K562 (cell line): ENCODE data around the gene ROMO1. TPM values are rescaled to one million over a fixed set of nuclear protein-coding genes. Genes with fewer than 3 reads are reported as not detected.
A peak's percentile ranks its signal among the peaks of the same experiment; 100 is the strongest.

ENCODE experiments used
- FOSL1 ChIP-seq: fragments of 200-800 bp; sonication (Bioruptor generic); conservative IDR thresholded peaks from 2 replicates; pipeline ENCODE4 v1.6.1; 2016; ENCODE audit warnings: missing genetic modification characterization, missing compliant biosample characterization
- FOXP1 ChIP-seq: sonication (generic); formaldehyde crosslinking; IDR thresholded peaks from 2 replicates; pipeline ENCODE4 v1.8.0; 2022; ENCODE audit warnings: mild to moderate bottlenecking, missing genetic modification reagents
- HDAC3 ChIP-seq: fragments of 450-650 bp; IDR thresholded peaks from 2 replicates; pipeline ENCODE4 v1.6.1; 2018; ENCODE audit warnings: borderline replicate concordance, mild to moderate bottlenecking, moderate library complexity; ENCODE audit not compliant: partially characterized antibody
- MAX ChIP-seq: sonication (generic); formaldehyde crosslinking; IDR thresholded peaks from 2 replicates; pipeline ENCODE4 v1.9.0; 2022; ENCODE audit warnings: mild to moderate bottlenecking, missing genetic modification reagents
- NKRF ChIP-seq: fragments of 450-650 bp; IDR thresholded peaks from 2 replicates; pipeline ENCODE4 v1.6.1; 2016; ENCODE audit warnings: borderline replicate concordance
- PKNOX1 ChIP-seq: fragments of 450-650 bp; IDR thresholded peaks from 2 replicates; pipeline ENCODE4 v1.6.1; 2016
- POLR2A ChIP-seq: fragments of 450-650 bp; conservative IDR thresholded peaks from 2 replicates; pipeline ENCODE4 v1.6.1; 2016
- POLR2B ChIP-seq: fragments of 450-650 bp; IDR thresholded peaks from 2 replicates; pipeline ENCODE4 v1.6.1; 2018; ENCODE audit warnings: low read depth; ENCODE audit not compliant: partially characterized antibody
- SREBF2 ChIP-seq: sonication (generic); formaldehyde crosslinking; IDR thresholded peaks from 2 replicates; pipeline ENCODE4 v1.4.0; 2020; ENCODE audit warnings: mild to moderate bottlenecking, missing genetic modification reagents
- ZNF561 ChIP-seq: fragments of 450-650 bp; formaldehyde crosslinking; conservative IDR thresholded peaks from 2 replicates; pipeline ENCODE4 v1.4.0; 2020; ENCODE audit warnings: mild to moderate bottlenecking, moderate library complexity
- polyA plus RNA-seq, 8 experiments: library from polyadenylated mRNA; depleted of rRNA in 4 of 8; stranded (reverse) in 5 of 8; unstranded in 3 of 8; fragments of >200 nt; fragmentation: Nextera tagmentation in 2 of 8; fragmentation: Illumina TruSeq in 1 of 8; extraction: Ambion mirVana in 2 of 8; extraction: Trizol in 1 of 8; gene quantifications; 2 replicates each; pipeline versions ENCODE4 v1.2.1 to v1.2.3, GENCODE V29; 2011 to 2014; ENCODE audit warnings: inconsistent platforms in 1 of 8, missing spikeins in 1 of 8
- total RNA-seq, 7 experiments: library from RNA; depleted of rRNA in 6 of 7; stranded (reverse); fragments of >200 nt in 6 of 7; fragmentation: Illumina TruSeq in 2 of 7; extraction: Trizol in 2 of 7; gene quantifications; 2 replicates each; pipeline versions ENCODE4 v1.2.1 to v1.2.3, GENCODE V29; 2011 to 2021; ENCODE audit warnings: low replicate concordance in 1 of 7
- TF ChIP-seq, protein P1 (sequence below): fragments of 250-450 bp; sonication (Bioruptor Pico); IDR thresholded peaks from 2 replicates; pipeline ENCODE4 v1.8.0; 2022; ENCODE audit warnings: inconsistent platforms, mild to moderate bottlenecking, moderate library complexity, borderline replicate concordance
- TF ChIP-seq, protein P2 (sequence below), 2 experiments: fragments of 450-650 bp in 1 of 2; sonication (generic) in 1 of 2; formaldehyde crosslinking in 1 of 2; IDR thresholded peaks; 2 replicates each; pipeline versions ENCODE4 v1.7.1 to v1.9.0; 2016 to 2022; ENCODE audit warnings: inconsistent platforms in 1 of 2, mild to moderate bottlenecking in 1 of 2, missing genetic modification reagents in 1 of 2

Gene ROMO1
- total and polyA plus RNA-seq, 9 of the 15 experiments (the other 6 are each of a cell fraction or from before 2014, with no cell fraction given): 31.8 to 741 (median 226) TPM

DNA sequence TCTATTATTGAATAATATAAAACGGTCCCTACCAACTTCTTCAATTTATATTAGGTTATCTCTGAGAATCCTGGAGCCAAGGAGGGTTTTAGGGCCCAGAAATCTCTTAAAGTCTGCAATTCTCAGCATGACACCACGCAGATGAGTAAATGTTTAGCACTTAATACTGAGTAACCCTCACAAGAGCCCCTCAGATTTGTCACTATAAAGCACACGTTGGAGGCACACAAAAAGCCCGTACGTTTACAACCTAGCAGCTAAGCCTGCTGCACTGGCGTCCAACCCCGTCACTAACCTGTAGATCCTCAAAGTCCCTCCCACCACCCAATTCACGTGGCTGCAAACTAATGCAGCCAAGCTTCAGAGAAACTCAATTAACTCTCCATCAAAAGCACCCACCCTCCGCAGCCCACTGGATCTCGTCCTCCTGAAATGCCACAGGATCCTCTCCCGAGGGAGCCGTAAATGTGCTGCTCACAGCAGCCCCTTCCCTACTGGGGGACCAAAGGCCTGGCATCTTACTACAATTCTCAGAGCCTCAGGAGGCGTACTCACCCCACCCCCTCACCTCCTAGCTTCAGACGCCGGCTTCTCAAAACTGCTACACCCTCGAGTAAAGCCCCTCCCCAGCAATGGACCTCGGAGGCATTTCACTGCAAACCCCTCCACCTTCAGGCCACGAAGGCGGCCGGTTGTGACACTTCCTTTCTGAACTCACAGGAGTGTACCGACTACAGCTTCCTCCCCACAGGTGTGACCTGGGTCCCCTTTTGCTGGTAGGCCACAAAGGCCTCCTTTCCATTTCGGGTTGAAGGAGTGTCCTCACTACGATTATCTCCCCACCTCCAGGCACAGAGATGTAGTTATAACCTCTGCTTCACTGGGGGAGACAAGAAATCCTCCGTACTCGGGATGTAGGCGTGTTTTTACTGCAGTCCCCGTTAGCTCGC is 35.4 kb upstream of the ROMO1 start (continued):
- peak; percentile 71 for TF ChIP-seq NKRF
- no peak for TF ChIP-seq HDAC3
- TF ChIP-seq FOXP1: no peak
- peak; percentile 29 for TF ChIP-seq POLR2B
- TF ChIP-seq FOSL1 (tag): no peak
- peak; percentile 41; the same call in 1 of the 2 replicates for TF ChIP-seq PKNOX1
- TF ChIP-seq POLR2A: 0 out of 2 replicates have a peak, but pooled peaks have one; percentile 10
- TF ChIP-seq, protein P1, sequence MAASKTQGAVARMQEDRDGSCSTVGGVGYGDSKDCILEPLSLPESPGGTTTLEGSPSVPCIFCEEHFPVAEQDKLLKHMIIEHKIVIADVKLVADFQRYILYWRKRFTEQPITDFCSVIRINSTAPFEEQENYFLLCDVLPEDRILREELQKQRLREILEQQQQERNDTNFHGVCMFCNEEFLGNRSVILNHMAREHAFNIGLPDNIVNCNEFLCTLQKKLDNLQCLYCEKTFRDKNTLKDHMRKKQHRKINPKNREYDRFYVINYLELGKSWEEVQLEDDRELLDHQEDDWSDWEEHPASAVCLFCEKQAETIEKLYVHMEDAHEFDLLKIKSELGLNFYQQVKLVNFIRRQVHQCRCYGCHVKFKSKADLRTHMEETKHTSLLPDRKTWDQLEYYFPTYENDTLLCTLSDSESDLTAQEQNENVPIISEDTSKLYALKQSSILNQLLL (CRISPR knock-in tag): no peak
- no peak for TF ChIP-seq SREBF2
- TF ChIP-seq ZNF561: no peak
- TF ChIP-seq, protein P2, sequence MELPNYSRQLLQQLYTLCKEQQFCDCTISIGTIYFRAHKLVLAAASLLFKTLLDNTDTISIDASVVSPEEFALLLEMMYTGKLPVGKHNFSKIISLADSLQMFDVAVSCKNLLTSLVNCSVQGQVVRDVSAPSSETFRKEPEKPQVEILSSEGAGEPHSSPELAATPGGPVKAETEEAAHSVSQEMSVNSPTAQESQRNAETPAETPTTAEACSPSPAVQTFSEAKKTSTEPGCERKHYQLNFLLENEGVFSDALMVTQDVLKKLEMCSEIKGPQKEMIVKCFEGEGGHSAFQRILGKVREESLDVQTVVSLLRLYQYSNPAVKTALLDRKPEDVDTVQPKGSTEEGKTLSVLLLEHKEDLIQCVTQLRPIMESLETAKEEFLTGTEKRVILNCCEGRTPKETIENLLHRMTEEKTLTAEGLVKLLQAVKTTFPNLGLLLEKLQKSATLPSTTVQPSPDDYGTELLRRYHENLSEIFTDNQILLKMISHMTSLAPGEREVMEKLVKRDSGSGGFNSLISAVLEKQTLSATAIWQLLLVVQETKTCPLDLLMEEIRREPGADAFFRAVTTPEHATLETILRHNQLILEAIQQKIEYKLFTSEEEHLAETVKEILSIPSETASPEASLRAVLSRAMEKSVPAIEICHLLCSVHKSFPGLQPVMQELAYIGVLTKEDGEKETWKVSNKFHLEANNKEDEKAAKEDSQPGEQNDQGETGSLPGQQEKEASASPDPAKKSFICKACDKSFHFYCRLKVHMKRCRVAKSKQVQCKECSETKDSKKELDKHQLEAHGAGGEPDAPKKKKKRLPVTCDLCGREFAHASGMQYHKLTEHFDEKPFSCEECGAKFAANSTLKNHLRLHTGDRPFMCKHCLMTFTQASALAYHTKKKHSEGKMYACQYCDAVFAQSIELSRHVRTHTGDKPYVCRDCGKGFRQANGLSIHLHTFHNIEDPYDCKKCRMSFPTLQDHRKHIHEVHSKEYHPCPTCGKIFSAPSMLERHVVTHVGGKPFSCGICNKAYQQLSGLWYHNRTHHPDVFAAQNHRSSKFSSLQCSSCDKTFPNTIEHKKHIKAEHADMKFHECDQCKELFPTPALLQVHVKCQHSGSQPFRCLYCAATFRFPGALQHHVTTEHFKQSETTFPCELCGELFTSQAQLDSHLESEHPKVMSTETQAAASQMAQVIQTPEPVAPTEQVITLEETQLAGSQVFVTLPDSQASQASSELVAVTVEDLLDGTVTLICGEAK (IDR thresholded peaks at IDR 0.05): 0 out of 2 replicates have a peak, but pooled peaks have one; percentile 11
- TF ChIP-seq, protein P2 (CRISPR knock-in tag; IDR thresholded peaks at IDR 0.05): no peak
- no peak; the same call in 1 of the 2 replicates for TF ChIP-seq MAX
